Loucy (cell line): ENCODE data around the gene SLC27A1.
"Not testable (repeated sequence)": the region's sequence is repeated elsewhere in the genome, so short reads cannot be mapped to it uniquely, and the experiment has no call there.

Experiments used
- H2AFZ ChIP-seq: fragments of 200-600 bp; sonication (generic); 2 replicates; pipeline ENCODE4 v1.6.0; 2016; ENCODE audit warnings: antibody characterized with exemption, mild to moderate bottlenecking, low read length, moderate library complexity
- H3F3A ChIP-seq: fragments of 200-600 bp; 2 replicates; pipeline ENCODE4 v1.6.0; 2016; ENCODE audit warnings: antibody characterized with exemption, low read depth, mild to moderate bottlenecking
- H3K27me3 ChIP-seq: fragments of 200-600 bp; sonication (generic); 2 replicates; pipeline ENCODE4 v1.6.1; 2014; ENCODE audit warnings: low read length, mild to moderate bottlenecking; ENCODE audit not compliant: insufficient read depth, poor library complexity, severe bottlenecking
- H3K36me3 ChIP-seq: fragments of 200-600 bp; sonication (generic); 2 replicates; pipeline ENCODE4 v1.6.1; 2016; ENCODE audit warnings: low read length; ENCODE audit not compliant: insufficient read depth
- H3K4me1 ChIP-seq: fragments of 200-600 bp; sonication (generic); 2 replicates; pipeline ENCODE4 v1.5.1; 2014; ENCODE audit warnings: low read length, mild to moderate bottlenecking; ENCODE audit not compliant: insufficient read depth, poor library complexity, severe bottlenecking
- H3K4me2 ChIP-seq: fragments of 200-600 bp; sonication (generic); 2 replicates; pipeline ENCODE4 v1.6.0; 2014; ENCODE audit warnings: antibody characterized with exemption, low read length, low read depth, mild to moderate bottlenecking; ENCODE audit not compliant: poor library complexity, severe bottlenecking
- H3K4me3 ChIP-seq: fragments of 200-600 bp; sonication (generic); 2 replicates; pipeline ENCODE4 v1.5.1; 2014; ENCODE audit warnings: low read length, mild to moderate bottlenecking, mixed read lengths; ENCODE audit not compliant: poor library complexity, severe bottlenecking
- H3K79me2 ChIP-seq: fragments of 200-600 bp; sonication (generic); 2 replicates; pipeline ENCODE4 v1.6.1; 2014; ENCODE audit warnings: low read length; ENCODE audit not compliant: insufficient read depth
- H3K9ac ChIP-seq: fragments of 200-600 bp; sonication (generic); 2 replicates; pipeline ENCODE4 v1.6.0; 2014; ENCODE audit warnings: mild to moderate bottlenecking, low read depth, low read length, moderate library complexity; ENCODE audit not compliant: poor library complexity, severe bottlenecking
- H3K9me2 ChIP-seq: fragments of 200-600 bp; sonication (generic); replicated peaks from 2 replicates; pipeline ENCODE4 v1.6.1; 2016; ENCODE audit warnings: low read depth, low read length, mixed read lengths
- H3K9me3 ChIP-seq: fragments of 200-600 bp; sonication (generic); 2 replicates; pipeline ENCODE4 v1.6.1; 2014; ENCODE audit warnings: mild to moderate bottlenecking, antibody characterized with exemption, low read length, low read depth; ENCODE audit not compliant: insufficient read depth
- H4K20me1 ChIP-seq: fragments of 200-600 bp; sonication (generic); 2 replicates; pipeline ENCODE4 v1.6.0; 2014; ENCODE audit warnings: antibody characterized with exemption, low read length, mild to moderate bottlenecking; ENCODE audit not compliant: insufficient read depth, poor library complexity, severe bottlenecking
- EZH2phosphoT487 ChIP-seq: fragments of 200-600 bp; IDR thresholded peaks from 2 replicates; pipeline ENCODE4 v1.6.1; 2018; ENCODE audit warnings: antibody characterized with exemption, mild to moderate bottlenecking, moderate library complexity, borderline replicate concordance
- TF ChIP-seq, protein P1 (sequence below): fragments of 200-600 bp; sonication (generic); conservative IDR thresholded peaks from 2 replicates; pipeline ENCODE4 v1.5.1; 2014; ENCODE audit warnings: mild to moderate bottlenecking, antibody characterized with exemption, low read length

The SLC27A1 gene

DNA sequence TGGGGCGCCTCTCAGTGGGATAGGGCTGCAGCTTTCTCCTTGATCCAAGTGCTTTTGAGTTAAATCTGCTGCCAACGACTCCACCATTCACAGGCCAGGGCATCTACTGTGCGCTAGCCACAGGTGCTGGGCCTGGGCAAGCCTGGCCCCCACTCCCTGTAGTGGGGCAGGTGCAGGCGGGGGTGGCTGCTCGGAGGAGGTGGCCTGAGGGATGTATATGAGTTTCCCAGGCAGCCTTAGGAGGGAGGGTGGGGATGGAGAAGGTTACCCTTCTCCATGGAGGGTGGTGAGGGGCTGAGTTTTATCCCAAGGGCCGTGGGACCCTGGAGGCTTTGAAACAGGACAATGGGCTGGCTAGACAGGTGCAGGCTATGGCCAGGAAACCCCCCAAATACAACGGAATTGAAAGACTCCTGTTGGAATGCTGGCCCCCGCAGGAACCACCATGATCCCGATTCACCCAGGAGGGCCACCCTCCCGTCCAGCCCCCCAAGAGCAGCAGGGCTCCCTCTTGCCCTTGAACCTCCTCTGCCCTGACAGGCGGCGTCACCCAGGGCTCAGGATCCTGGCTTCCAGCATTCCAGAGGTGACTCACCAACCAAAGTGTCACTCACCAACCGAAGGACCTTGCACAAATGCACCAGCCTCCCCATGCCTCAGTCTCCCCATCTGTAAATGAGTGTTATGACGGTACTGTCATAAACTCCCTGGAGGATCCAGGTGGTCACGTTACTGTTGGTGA lies 45.3 kb downstream of the SLC27A1 start:
- H3K4me2 ChIP-seq = no peak overlapping the region
- H3K36me3 ChIP-seq = no peaks in the 10 kb centered on the region; the same call in 1 of the 2 replicates
- H3K4me3 ChIP-seq = no peak overlapping the region
- no peak for TF ChIP-seq EZH2phosphoT487
- TF ChIP-seq, protein P1, sequence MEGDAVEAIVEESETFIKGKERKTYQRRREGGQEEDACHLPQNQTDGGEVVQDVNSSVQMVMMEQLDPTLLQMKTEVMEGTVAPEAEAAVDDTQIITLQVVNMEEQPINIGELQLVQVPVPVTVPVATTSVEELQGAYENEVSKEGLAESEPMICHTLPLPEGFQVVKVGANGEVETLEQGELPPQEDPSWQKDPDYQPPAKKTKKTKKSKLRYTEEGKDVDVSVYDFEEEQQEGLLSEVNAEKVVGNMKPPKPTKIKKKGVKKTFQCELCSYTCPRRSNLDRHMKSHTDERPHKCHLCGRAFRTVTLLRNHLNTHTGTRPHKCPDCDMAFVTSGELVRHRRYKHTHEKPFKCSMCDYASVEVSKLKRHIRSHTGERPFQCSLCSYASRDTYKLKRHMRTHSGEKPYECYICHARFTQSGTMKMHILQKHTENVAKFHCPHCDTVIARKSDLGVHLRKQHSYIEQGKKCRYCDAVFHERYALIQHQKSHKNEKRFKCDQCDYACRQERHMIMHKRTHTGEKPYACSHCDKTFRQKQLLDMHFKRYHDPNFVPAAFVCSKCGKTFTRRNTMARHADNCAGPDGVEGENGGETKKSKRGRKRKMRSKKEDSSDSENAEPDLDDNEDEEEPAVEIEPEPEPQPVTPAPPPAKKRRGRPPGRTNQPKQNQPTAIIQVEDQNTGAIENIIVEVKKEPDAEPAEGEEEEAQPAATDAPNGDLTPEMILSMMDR = no peak
- no peaks in the 10 kb centered on the region for H3F3A ChIP-seq
- peaks cover 3% of the 10 kb centered on the region for H4K20me1 ChIP-seq
- no peak overlapping the region for H3K9ac ChIP-seq
- peaks cover 13% of the 10 kb centered on the region for H3K4me1 ChIP-seq
- no peaks in the 10 kb centered on the region for H3K9me2 ChIP-seq
- H3K79me2 ChIP-seq = peaks cover 17% of the 10 kb centered on the region
- peaks cover 4% of the 10 kb centered on the region; the same call in 1 of the 2 replicates for H3K9me3 ChIP-seq
- no peak overlapping the region for H2AFZ ChIP-seq
- H3K27me3 ChIP-seq = no peaks in the 10 kb centered on the region

DNA sequence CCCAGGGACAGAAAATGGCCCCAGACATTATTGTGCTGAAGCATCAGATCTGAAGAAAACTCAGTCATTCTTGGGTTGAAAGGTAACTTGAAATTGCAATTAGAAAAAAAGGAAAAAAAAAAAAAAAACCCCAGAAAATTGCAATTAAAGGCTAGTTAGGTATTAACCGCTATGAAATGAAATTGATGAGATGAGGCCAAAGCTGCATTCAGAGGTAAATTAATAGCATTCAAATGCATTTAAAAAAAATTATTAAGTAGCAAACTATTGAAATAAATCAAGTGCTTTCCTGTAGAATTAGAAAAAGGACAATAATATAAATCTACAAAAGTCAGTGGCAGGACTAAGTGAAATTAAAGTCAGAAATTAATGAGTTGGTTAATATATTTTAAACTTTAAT lies 47.6 kb downstream of the SLC27A1 start:
- Histone ChIP-seq H3K36me3 (no peaks in the 10 kb centered on the region; the same call in 1 of the 2 replicates), H4K20me1 (no peaks in the 10 kb centered on the region), H3K9me2 (no peaks in the 10 kb centered on the region), H3K27me3 (no peaks in the 10 kb centered on the region), H3K9me3 (peaks cover 4% of the 10 kb centered on the region; the same call in 1 of the 2 replicates), H2AFZ (no peak overlapping the region), H3K9ac (no peak overlapping the region), H3K79me2 (peaks cover 5% of the 10 kb centered on the region), H3K4me3 (no peak overlapping the region), H3F3A (peaks cover 8% of the 10 kb centered on the region), H3K4me2 (no peak overlapping the region), H3K4me1 (peaks cover 20% of the 10 kb centered on the region)
- TF ChIP-seq, protein P1 = no peak
- TF ChIP-seq EZH2phosphoT487 = no peak

DNA sequence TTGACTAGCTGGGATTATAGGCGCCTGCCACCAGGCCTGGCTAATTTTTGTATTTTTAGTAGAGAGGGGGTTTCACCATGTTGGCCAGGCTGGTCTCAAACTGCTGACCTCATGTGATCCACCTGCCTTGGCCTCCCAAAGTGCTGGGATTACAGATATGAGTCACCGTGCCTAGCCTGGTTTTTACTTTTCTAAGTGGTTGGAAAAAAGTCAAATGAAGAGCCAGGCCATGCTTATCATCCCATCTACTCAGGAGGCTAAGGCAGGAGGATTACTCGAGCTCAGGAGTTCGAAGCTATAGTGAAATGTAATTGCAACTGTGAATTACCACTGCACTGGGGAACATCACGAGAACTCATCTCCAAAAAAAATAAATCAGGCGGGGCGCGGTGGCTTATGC lies 48.3 kb downstream of the SLC27A1 start:
- H3K4me3 ChIP-seq, H3K4me2 ChIP-seq, H4K20me1 ChIP-seq, H3K9me3 ChIP-seq, H3K9me2 ChIP-seq, H3K79me2 ChIP-seq, H2AFZ ChIP-seq, H3K36me3 ChIP-seq, H3K27me3 ChIP-seq, H3K9ac ChIP-seq: not testable (repeated sequence)
- Histone ChIP-seq H3F3A (peaks cover 13% of the 10 kb centered on the region), H3K4me1 (peaks cover 22% of the 10 kb centered on the region)

DNA sequence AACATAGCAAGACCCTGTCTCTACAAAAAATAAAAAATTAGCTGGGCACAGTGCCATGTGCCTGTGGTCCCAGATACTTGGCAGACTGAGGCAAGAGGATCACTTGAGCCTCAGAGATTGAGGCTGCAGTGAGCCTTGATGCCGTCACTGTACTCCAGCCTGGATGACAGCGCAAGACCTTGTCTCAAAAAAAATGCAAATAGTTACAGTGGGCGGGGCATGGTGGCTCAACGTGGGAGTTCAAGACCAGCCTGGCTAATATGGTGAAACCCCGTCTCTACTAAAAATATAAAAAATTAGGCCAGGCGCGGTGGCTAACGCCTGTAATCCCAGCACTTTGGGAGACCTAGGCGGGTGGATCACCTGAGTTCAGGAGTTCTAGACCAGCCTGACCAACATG lies 49.6 kb downstream of the SLC27A1 start:
- Histone ChIP-seq H3K9me3 (peaks cover 4% of the 10 kb centered on the region; the same call in 1 of the 2 replicates), H4K20me1 (no peaks in the 10 kb centered on the region), H3K9ac (no peak overlapping the region), H3F3A (peaks cover 18% of the 10 kb centered on the region), H3K27me3 (no peaks in the 10 kb centered on the region), H2AFZ (no peak overlapping the region), H3K79me2 (0 out of 2 replicates have a peak, but pooled peaks cover 3% of the 10 kb centered on the region), H3K4me3 (no peak overlapping the region), H3K9me2 (no peaks in the 10 kb centered on the region), H3K4me2 (no peak overlapping the region), H3K36me3 (no peaks in the 10 kb centered on the region; the same call in 1 of the 2 replicates), H3K4me1 (peaks cover 30% of the 10 kb centered on the region)
- TF ChIP-seq EZH2phosphoT487 = no peak
- TF ChIP-seq, protein P1 = no peak
